AG04450 (cell line): ENCODE measurements around the gene SSBP1. TPM values are rescaled to one million over a fixed set of nuclear protein-coding genes. Genes with fewer than 3 reads are reported as not detected.
A peak's percentile ranks its signal among the peaks of the same experiment; 100 is the strongest.
"Not testable (repeated sequence)": the region's sequence is repeated elsewhere in the genome, so short reads cannot be mapped to it uniquely, and the experiment has no call there.

ENCODE experiments used
- CTCF ChIA-PET: fragments of 300-600, 350-600 bp; formaldehyde crosslinking; extraction: SDS; loops from one replicate; lab custom pipeline; 2022; ENCODE audit warnings: antibody characterized with exemption, inconsistent platforms; lab: Charles Lee
- POLR2A ChIA-PET: fragments of 350-600 bp; formaldehyde crosslinking; extraction: SDS; loops from one replicate; lab custom pipeline; 2021; ENCODE audit warnings: antibody characterized with exemption, inconsistent platforms; lab: Yijun Ruan, JAX
- DNase-seq: peaks from one replicate; pipeline ENCODE4 v3.0.0-alpha.2; 2011; ENCODE audit warnings: low read depth, low spot score
- H3K27ac ChIP-seq: one replicate; pipeline ENCODE4 v1.5.1; 2012; ENCODE audit warnings: low read depth, low read length, control low read depth
- H3K27me3 ChIP-seq: one replicate; pipeline ENCODE4 v1.6.0; 2012; ENCODE audit warnings: low read length; ENCODE audit not compliant: control insufficient read depth, insufficient read depth
- H3K4me3 ChIP-seq: 2 replicates; pipeline ENCODE4 v1.5.1; 2011; ENCODE audit warnings: mild to moderate bottlenecking, low read depth, low read length, control low read depth
- H3K9me3 ChIP-seq: 2 replicates; pipeline ENCODE4 v1.5.1; 2012; ENCODE audit warnings: low read length; ENCODE audit not compliant: control insufficient read depth, insufficient read depth
- polyA plus RNA-seq: library from polyadenylated mRNA; depleted of rRNA; stranded (reverse); fragments of >200 nt; gene quantifications from 2 replicates; pipeline ENCODE4 v1.2.3, GENCODE V29; 2011
- TF ChIP-seq, protein P1 (sequence below): IDR thresholded peaks from 2 replicates; pipeline ENCODE4 v1.5.1; 2011; ENCODE audit warnings: low read depth, low read length, control low read depth, inconsistent platforms

Gene SSBP1
- polyA plus RNA-seq, 1 experiment, result 212 TPM

DNA sequence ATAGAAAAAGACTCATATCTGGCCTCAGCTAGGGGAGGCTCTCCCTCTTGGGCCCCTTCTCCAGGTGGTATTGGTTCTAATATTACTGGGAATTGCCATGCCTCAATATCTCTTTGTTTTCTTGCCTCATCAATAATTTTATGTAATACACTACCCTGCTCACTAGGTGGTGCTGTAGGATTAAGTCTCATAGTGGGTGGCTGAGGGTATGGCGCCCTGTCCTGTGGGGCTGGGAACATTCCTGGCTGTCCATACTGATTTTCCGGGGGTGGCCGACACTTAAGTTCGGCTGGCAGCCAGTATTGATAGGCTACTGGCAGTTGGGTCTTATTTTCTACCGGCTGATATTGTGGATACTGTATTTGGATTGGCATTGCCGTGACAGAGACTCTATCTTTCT lies 16.8 kb downstream of the SSBP1 start:
- ChIA-PET POLR2A (no interaction called here), CTCF (interaction anchor here (1.2 kb wide), 1 partner anchor 31 kb away, joined by 8 read pairs; no protein-coding TSS in a partner anchor)
- no peak for DNase-seq
- no peak overlapping the region for H3K27ac ChIP-seq
- H3K27me3 ChIP-seq, result no peaks in the 10 kb centered on the region
- TF ChIP-seq, protein P1, sequence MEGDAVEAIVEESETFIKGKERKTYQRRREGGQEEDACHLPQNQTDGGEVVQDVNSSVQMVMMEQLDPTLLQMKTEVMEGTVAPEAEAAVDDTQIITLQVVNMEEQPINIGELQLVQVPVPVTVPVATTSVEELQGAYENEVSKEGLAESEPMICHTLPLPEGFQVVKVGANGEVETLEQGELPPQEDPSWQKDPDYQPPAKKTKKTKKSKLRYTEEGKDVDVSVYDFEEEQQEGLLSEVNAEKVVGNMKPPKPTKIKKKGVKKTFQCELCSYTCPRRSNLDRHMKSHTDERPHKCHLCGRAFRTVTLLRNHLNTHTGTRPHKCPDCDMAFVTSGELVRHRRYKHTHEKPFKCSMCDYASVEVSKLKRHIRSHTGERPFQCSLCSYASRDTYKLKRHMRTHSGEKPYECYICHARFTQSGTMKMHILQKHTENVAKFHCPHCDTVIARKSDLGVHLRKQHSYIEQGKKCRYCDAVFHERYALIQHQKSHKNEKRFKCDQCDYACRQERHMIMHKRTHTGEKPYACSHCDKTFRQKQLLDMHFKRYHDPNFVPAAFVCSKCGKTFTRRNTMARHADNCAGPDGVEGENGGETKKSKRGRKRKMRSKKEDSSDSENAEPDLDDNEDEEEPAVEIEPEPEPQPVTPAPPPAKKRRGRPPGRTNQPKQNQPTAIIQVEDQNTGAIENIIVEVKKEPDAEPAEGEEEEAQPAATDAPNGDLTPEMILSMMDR, result peak; percentile 40
- H3K9me3 ChIP-seq, result peaks cover 16% of the 10 kb centered on the region
- no peak overlapping the region for H3K4me3 ChIP-seq

DNA sequence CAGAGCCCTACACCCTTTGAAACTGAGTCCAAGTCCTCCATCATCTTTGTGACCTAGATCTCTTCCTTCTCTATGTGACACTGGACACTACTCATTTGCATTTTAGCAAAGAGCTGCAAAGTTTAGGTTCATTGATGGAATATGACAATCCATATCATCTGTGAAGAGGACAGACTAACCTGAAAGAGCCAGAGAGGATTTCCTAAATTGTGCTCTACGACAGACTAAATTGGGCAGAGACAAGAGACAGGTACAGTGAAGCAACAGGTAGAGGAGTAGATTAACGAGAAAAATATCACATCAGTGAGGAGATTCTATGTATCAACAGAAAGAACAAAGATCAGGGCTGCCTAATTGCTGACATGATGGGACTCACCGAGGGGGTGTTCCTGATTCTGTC lies 25.6 kb downstream of the SSBP1 start, which contains the start of gene TAS2R3:
Gene TAS2R3, plus strand, starts transcription at position 301 of the 400 bp plus-strand sequence. Its CDS starts 62 bp downstream, at position 363.
- Histone ChIP-seq H3K4me3 (no peak within 1 kb of the TSS), H3K27ac (no peak within 1 kb of the TSS), H3K27me3 (no peaks in the 10 kb centered on the region), H3K9me3 (no peaks in the 10 kb centered on the region)
- TF ChIP-seq, protein P1, result no peak
- no peak for DNase-seq
- CTCF ChIA-PET, result interaction anchor here (1.1 to 2.0 kb wide), 2 partner anchors 22 to 26 kb away, joined by 4 to 10 read pairs; partner anchors contain the start of gene SSBP1
- POLR2A ChIA-PET, result no interaction called here

DNA sequence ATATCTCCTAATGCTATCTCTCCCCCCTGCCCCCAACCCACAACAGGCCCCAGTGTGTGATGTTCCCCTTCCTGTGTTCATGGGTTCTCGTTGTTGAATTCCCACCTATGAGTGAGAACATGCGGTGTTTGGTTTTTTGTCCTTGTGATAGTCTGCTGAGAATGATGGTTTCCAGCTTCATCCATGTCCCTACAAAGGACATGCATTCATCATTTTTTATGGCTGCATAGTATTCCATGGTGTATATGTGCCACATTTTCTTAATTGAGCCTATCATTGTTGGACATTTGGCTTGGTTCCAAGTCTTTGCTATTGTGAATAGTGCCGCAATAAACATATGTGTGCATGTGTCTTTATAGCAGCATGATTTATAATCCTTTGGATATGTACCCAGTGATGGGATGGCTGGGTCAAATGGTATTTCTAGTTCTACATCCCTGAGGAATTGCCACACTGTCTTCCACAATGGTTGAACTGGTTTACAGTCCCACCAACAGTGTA lies 32.0 kb downstream of the SSBP1 start:
- H3K9me3 ChIP-seq, H3K27me3 ChIP-seq, DNase-seq, H3K27ac ChIP-seq, H3K4me3 ChIP-seq, POLR2A ChIA-PET: not testable (repeated sequence)
- CTCF ChIA-PET, result interaction anchor here (1.6 kb wide), 1 partner anchor 16 kb away, joined by 8 read pairs; no protein-coding TSS in a partner anchor

DNA sequence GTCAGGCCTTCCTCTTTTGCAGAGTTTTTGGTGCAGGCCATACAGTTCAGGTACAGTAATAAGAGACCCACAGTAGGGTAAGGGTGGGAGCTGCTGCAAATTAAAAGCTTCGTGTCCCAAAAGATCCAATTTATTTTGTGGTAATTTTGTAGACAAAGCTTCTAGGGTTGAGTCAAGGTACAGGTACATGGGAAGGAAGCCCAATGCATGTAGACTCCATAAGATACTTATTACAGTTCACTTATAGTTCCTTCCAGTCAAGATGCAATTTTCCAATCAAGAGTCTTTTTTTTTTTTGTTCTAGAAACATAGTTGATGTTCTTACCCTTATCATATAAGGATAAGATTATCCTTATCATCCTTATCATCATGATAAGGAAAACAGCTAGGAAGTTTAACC lies 38.2 kb downstream of the SSBP1 start, which contains the start of gene TAS2R4:
Gene TAS2R4, plus strand, starts transcription at position 301 of the 400 bp plus-strand sequence. CDS start 1,815 bp downstream, outside the sequence.
- no peak within 1 kb of the TSS for H3K27ac ChIP-seq
- TF ChIP-seq, protein P1, result no peak
- POLR2A ChIA-PET, result no interaction called here
- CTCF ChIA-PET, result interaction anchor here (0.8 to 1.7 kb wide), 2 partner anchors 10 to 20 kb away, joined by 3 to 24 read pairs; no protein-coding TSS in a partner anchor
- no peak for DNase-seq
- H3K27me3 ChIP-seq, result no peaks in the 10 kb centered on the region
- no peak within 1 kb of the TSS for H3K4me3 ChIP-seq
- no peaks in the 10 kb centered on the region for H3K9me3 ChIP-seq

DNA sequence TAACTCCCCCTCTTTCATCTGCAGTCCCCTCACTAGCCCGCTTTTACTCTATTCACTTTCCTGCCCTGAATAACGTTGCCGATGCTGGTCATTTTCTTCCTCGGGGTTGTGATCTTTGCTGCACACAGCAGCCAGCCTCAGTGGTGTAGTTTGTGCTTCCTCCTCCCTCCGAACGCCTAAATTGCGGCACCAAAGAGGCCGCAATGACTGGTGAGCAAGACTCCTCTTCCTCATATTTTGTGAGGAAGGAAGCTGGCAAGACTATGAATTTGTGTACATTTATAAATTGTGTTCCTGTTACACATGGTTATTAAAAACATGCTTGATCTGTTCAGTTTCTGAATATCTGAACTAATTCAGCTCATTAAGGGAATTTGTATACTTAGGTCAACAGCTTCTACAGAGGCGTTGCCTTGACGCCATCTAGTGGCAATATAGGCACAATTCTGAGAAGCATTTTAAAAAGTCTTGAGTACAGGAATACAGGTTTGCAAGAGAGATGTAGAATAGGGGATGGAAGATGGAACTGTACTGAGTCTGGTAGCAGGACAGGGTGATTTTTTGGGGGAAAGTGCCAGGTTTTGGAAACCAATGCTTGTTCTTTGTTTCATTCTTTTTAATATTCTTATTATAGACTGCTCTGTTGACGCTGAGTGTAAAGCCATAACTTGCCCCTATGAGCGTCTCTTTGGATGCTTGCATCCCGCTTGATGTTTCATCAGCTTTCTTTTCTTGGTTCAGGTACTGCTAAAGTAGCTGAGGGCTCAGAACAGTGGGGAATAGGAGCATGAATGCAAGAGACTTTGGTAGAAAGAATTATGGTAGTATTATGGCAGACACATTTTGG lies 47.8 kb downstream of the SSBP1 start:
- ChIA-PET POLR2A (no interaction called here), CTCF (interaction anchor here (0.5 to 4.0 kb wide), 39 partner anchors 8 to 541 kb away, joined by 3 to 51 read pairs (median 4); partner anchors contain the start of genes SSBP1, TAS2R3 and TAS2R4)
- no peak overlapping the region for H3K4me3 ChIP-seq
- TF ChIP-seq, protein P1, result peak; percentile 85
- peak; percentile 16 for DNase-seq
- no peak overlapping the region for H3K27ac ChIP-seq
- no peaks in the 10 kb centered on the region for H3K9me3 ChIP-seq
- H3K27me3 ChIP-seq, result no peaks in the 10 kb centered on the region
